GM23338 (cell line): Measurements from ENCODE around the gene UBXN10. TPM values are rescaled to one million over a fixed set of nuclear protein-coding genes. Genes with fewer than 3 reads are reported as not detected.

Experiments
- ATAC-seq: fragments of 200-7000 bp; cut with Tn5 transposase; 3 replicates; pipeline ENCODE4 v1.9.1; 2020
- DNase-seq: peaks from one replicate; pipeline ENCODE4 v3.0.0-alpha.2; 2015; ENCODE audit warnings: low spot score
- H2AFZ ChIP-seq: fragments of 200-600 bp; sonication (generic); 2 replicates; pipeline ENCODE4 v1.8.0; 2016; ENCODE audit warnings: antibody characterized with exemption, mild to moderate bottlenecking, moderate library complexity
- H3F3A ChIP-seq: fragments of 200-600 bp; sonication (generic); replicated peaks from 2 replicates; pipeline ENCODE4 v1.8.0; 2017; ENCODE audit warnings: antibody characterized with exemption, mixed run types, low read depth
- H3K27ac ChIP-seq: fragments of 200-600 bp; sonication (generic); 2 replicates; pipeline ENCODE4 v1.6.1; 2016; ENCODE audit warnings: low read depth
- H3K27me3 ChIP-seq: fragments of 200-600 bp; sonication (generic); 2 replicates; pipeline ENCODE4 v1.8.0; 2016; ENCODE audit warnings: mild to moderate bottlenecking, mixed run types, moderate library complexity; ENCODE audit not compliant: insufficient read depth
- H3K36me3 ChIP-seq: fragments of 200-600 bp; sonication (generic); 2 replicates; pipeline ENCODE4 v1.8.0; 2016; ENCODE audit warnings: mild to moderate bottlenecking; ENCODE audit not compliant: insufficient read depth
- H3K4me1 ChIP-seq: fragments of 200-600 bp; sonication (generic); 2 replicates; pipeline ENCODE4 v1.8.0; 2016; ENCODE audit warnings: mild to moderate bottlenecking, moderate library complexity; ENCODE audit not compliant: insufficient read depth
- H3K4me2 ChIP-seq: fragments of 200-600 bp; sonication (generic); 2 replicates; pipeline ENCODE4 v1.7.1; 2017; ENCODE audit warnings: mixed run types
- H3K4me3 ChIP-seq: fragments of 200-600 bp; sonication (generic); 2 replicates; pipeline ENCODE4 v1.6.1; 2016; ENCODE audit warnings: mixed run types
- H3K79me2 ChIP-seq: fragments of 200-600 bp; sonication (generic); replicated peaks from 2 replicates; pipeline ENCODE4 v1.8.0; 2017; ENCODE audit warnings: mild to moderate bottlenecking; ENCODE audit not compliant: insufficient read depth
- H3K9me2 ChIP-seq: fragments of 200-600 bp; sonication (generic); 2 replicates; pipeline ENCODE4 v1.8.0; 2017; ENCODE audit not compliant: insufficient read depth
- H4K20me1 ChIP-seq: fragments of 200-600 bp; sonication (generic); replicated peaks from 2 replicates; pipeline ENCODE4 v1.8.0; 2017; ENCODE audit warnings: mild to moderate bottlenecking; ENCODE audit not compliant: insufficient read depth
- H3K27ac Mint-ChIP-seq: 2 replicates; pipeline ENCODE4 v1.8.0; 2020; ENCODE audit warnings: inconsistent platforms, mild to moderate bottlenecking, moderate library complexity, mixed read lengths
- H3K27me3 Mint-ChIP-seq: 3 replicates; pipeline ENCODE4 v1.8.0; 2022; ENCODE audit warnings: low read depth, mild to moderate bottlenecking, moderate library complexity, mixed read lengths, inconsistent platforms; ENCODE audit not compliant: insufficient read depth, poor library complexity
- H3K36me3 Mint-ChIP-seq: 3 replicates; pipeline ENCODE4 v1.8.0; 2021; ENCODE audit warnings: low read depth, mild to moderate bottlenecking, inconsistent platforms, moderate library complexity, mixed read lengths
- H3K4me1 Mint-ChIP-seq: 3 replicates; pipeline ENCODE4 v1.8.0; 2020; ENCODE audit warnings: mild to moderate bottlenecking, inconsistent platforms, mixed read lengths
- H3K4me3 Mint-ChIP-seq: 3 replicates; pipeline ENCODE4 v1.8.0; 2021; ENCODE audit warnings: moderate library complexity, mild to moderate bottlenecking, inconsistent platforms, mixed read lengths
- H3K9me3 Mint-ChIP-seq: 3 replicates; pipeline ENCODE4 v1.8.0; 2020; ENCODE audit warnings: moderate library complexity, mild to moderate bottlenecking, inconsistent platforms, mixed read lengths
- CREB1 ChIP-seq: fragments of 250-450 bp; sonication (Bioruptor Pico); IDR thresholded peaks from 2 replicates; pipeline ENCODE4 v1.5.0; 2020; ENCODE audit warnings: low read depth, mild to moderate bottlenecking, moderate library complexity
- NANOG ChIP-seq: IDR thresholded peaks from 2 replicates; pipeline ENCODE4 v1.6.1; 2016; ENCODE audit warnings: antibody characterized with exemption, borderline replicate concordance
- POLR2AphosphoS5 ChIP-seq: IDR thresholded peaks from 2 replicates; pipeline ENCODE4 v1.6.1; 2016; ENCODE audit warnings: antibody characterized with exemption, low read depth
- STAT1 ChIP-seq: IDR thresholded peaks from one replicate; pipeline ENCODE4 v1.6.1; 2016; ENCODE audit warnings: antibody characterized with exemption; ENCODE audit not compliant: unreplicated experiment
- polyA plus RNA-seq: library from polyadenylated mRNA; unstranded; fragments of >200 nt; fragmentation: Nextera tagmentation; extraction: Ambion mirVana; gene quantifications from 2 replicates; pipeline ENCODE4 v1.2.1, GENCODE V29; 2016
- total RNA-seq: library from RNA; depleted of rRNA; stranded (reverse); fragments of >200 nt; shearing (Covaris generic); gene quantifications from 2 replicates; pipeline ENCODE4 v1.2.3, GENCODE V29; 2014
- TF ChIP-seq, protein P1 (sequence below): fragments of 250-450 bp; sonication (Bioruptor Pico); IDR thresholded peaks from 2 replicates; pipeline ENCODE4 v1.5.0; 2020; ENCODE audit warnings: mild to moderate bottlenecking, moderate library complexity
- TF ChIP-seq, protein P2 (sequence below): IDR thresholded peaks from one replicate; pipeline ENCODE4 v1.6.1; 2018; ENCODE audit warnings: antibody characterized with exemption; ENCODE audit not compliant: unreplicated experiment
- TF ChIP-seq, protein P3 (sequence below): IDR thresholded peaks from 2 replicates; pipeline ENCODE4 v1.6.1; 2016; ENCODE audit warnings: antibody characterized with exemption

UBXN10 gene
- total and polyA plus RNA-seq, 2 experiments from 2014 or later: 0.27 to 0.69 TPM

DNA sequence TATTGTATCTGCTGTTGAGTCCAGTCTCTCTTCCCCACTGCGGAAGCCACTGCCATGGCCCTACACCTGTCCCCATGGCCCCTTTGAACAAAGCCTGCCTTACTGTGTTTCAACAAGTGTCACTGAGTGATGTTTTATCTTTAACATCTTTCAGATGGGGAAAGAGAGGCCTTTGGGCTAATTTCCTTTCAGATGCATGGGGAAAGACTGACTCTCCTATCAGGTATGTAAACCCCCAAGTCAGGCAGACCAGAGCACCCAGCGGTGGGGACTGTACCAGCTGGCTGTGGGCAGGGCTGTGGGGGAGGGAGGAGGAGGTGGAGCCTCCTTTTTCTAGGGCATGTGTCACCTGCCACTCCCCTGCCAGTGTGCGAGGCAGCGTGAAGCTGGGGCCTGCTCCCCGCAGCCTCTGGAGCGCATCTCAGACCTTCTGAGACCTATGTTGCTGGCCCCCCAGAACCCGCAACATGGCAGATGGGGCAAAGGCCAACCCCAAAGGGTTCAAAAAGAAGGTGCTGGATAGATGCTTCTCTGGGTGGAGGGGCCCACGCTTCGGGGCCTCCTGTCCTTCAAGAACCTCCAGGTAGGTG lies 46.8 kb upstream of the UBXN10 start, which contains the start of gene PLA2G2F:
TSS of gene PLA2G2F (plus strand) at position 363 of the 590 bp plus-strand sequence. CDS start at position 468, 105 bp downstream.
- ATAC-seq (no peak), DNase-seq (no peak)
- Histone ChIP-seq H3K4me3 (no peak within 1 kb of the TSS), H3K27ac (no peak within 1 kb of the TSS), H3K4me1 (no peaks in the 10 kb centered on the region), H2AFZ (no peak within 1 kb of the TSS), H3K36me3 (no peaks in the 10 kb centered on the region), H3K27me3 (no peaks in the 10 kb centered on the region), H3K79me2 (no peaks in the 10 kb centered on the region), H3K9me2 (no peaks in the 10 kb centered on the region), H3K4me2 (no peak within 1 kb of the TSS), H4K20me1 (no peaks in the 10 kb centered on the region), H3F3A (no peaks in the 10 kb centered on the region)
- TF ChIP-seq, protein P1, sequence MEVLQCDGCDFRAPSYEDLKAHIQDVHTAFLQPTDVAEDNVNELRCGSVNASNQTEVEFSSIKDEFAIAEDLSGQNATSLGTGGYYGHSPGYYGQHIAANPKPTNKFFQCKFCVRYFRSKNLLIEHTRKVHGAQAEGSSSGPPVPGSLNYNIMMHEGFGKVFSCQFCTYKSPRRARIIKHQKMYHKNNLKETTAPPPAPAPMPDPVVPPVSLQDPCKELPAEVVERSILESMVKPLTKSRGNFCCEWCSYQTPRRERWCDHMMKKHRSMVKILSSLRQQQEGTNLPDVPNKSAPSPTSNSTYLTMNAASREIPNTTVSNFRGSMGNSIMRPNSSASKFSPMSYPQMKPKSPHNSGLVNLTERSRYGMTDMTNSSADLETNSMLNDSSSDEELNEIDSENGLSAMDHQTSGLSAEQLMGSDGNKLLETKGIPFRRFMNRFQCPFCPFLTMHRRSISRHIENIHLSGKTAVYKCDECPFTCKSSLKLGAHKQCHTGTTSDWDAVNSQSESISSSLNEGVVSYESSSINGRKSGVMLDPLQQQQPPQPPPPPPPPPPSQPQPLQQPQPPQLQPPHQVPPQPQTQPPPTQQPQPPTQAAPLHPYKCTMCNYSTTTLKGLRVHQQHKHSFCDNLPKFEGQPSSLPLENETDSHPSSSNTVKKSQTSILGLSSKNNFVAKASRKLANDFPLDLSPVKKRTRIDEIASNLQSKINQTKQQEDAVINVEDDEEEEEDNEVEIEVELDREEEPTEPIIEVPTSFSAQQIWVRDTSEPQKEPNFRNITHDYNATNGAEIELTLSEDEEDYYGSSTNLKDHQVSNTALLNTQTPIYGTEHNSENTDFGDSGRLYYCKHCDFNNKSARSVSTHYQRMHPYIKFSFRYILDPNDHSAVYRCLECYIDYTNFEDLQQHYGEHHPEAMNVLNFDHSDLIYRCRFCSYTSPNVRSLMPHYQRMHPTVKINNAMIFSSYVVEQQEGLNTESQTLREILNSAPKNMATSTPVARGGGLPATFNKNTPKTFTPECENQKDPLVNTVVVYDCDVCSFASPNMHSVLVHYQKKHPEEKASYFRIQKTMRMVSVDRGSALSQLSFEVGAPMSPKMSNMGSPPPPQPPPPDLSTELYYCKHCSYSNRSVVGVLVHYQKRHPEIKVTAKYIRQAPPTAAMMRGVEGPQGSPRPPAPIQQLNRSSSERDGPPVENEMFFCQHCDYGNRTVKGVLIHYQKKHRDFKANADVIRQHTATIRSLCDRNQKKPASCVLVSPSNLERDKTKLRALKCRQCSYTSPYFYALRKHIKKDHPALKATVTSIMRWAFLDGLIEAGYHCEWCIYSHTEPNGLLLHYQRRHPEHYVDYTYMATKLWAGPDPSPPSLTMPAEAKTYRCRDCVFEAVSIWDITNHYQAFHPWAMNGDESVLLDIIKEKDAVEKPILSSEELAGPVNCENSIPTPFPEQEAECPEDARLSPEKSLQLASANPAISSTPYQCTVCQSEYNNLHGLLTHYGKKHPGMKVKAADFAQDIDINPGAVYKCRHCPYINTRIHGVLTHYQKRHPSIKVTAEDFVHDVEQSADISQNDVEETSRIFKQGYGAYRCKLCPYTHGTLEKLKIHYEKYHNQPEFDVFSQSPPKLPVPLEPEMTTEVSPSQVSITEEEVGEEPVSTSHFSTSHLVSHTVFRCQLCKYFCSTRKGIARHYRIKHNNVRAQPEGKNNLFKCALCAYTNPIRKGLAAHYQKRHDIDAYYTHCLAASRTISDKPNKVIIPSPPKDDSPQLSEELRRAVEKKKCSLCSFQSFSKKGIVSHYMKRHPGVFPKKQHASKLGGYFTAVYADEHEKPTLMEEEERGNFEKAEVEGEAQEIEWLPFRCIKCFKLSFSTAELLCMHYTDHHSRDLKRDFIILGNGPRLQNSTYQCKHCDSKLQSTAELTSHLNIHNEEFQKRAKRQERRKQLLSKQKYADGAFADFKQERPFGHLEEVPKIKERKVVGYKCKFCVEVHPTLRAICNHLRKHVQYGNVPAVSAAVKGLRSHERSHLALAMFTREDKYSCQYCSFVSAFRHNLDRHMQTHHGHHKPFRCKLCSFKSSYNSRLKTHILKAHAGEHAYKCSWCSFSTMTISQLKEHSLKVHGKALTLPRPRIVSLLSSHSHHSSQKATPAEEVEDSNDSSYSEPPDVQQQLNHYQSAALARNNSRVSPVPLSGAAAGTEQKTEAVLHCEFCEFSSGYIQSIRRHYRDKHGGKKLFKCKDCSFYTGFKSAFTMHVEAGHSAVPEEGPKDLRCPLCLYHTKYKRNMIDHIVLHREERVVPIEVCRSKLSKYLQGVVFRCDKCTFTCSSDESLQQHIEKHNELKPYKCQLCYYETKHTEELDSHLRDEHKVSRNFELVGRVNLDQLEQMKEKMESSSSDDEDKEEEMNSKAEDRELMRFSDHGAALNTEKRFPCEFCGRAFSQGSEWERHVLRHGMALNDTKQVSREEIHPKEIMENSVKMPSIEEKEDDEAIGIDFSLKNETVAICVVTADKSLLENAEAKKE: no peak
- Mint-ChIP-seq H3K36me3 (peaks cover 4% of the 10 kb centered on the region; the same call in 1 of the 3 replicates), H3K27me3 (peaks cover 3% of the 10 kb centered on the region), H3K9me3 (peaks cover 7% of the 10 kb centered on the region; the same call in 2 of the 3 replicates), H3K4me1 (no peaks in the 10 kb centered on the region), H3K27ac (no peak within 1 kb of the TSS), H3K4me3 (no peak within 1 kb of the TSS)

DNA sequence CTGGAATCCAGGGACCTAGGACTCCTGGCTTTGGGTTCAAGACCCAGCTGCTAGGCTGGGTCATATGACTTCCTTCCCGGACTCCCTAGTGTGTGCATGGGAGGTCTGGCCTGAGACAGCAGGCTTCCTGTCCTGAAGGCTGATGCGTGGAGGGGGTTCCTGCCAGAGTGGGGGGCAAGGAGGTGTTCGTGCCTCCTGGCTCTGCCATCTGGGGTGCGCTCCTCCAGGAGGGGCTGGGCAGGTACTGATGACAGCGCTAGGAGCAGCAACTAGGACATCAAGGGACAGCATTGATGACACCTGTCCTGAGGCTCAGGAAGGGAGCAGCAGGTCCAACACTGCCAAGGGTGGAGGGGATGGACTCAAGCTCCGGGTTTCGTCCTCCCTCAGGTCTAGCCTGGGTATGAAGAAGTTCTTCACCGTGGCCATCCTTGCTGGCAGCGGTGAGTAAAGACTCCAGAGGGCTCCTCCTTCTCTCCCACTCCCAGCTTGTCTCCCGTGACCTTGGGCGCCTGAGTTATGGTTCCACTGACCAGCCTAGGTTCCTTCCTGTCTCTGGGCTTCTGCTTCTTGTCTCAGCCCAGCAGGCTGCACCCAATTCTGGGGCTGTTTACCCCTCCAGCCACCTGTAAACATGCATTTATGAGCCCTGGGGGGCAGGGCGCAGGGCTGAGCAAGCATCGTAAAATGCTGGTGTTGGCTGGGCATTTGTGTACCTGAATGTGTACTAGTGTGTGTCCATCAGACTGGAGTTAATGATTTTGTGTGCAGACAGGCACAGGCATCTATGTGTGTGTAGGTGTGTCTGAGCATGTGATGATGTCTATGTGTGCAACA lies 45.9 kb upstream of the UBXN10 start:
- Histone ChIP-seq H3K27ac (no peak overlapping the region), H3K79me2 (no peaks in the 10 kb centered on the region), H3K36me3 (no peaks in the 10 kb centered on the region), H3K9me2 (no peaks in the 10 kb centered on the region), H3K4me2 (no peak overlapping the region), H3K27me3 (no peaks in the 10 kb centered on the region), H3K4me3 (no peak overlapping the region), H2AFZ (no peak overlapping the region), H3F3A (no peaks in the 10 kb centered on the region), H4K20me1 (no peaks in the 10 kb centered on the region), H3K4me1 (no peaks in the 10 kb centered on the region)
- no peak for ATAC-seq
- Mint-ChIP-seq H3K9me3 (peaks cover 7% of the 10 kb centered on the region; the same call in 2 of the 3 replicates), H3K27ac (no peak overlapping the region), H3K4me1 (no peaks in the 10 kb centered on the region), H3K36me3 (peaks cover 4% of the 10 kb centered on the region; the same call in 1 of the 3 replicates), H3K4me3 (no peak overlapping the region), H3K27me3 (peaks cover 3% of the 10 kb centered on the region)
- no peak for DNase-seq
- TF ChIP-seq, protein P2, sequence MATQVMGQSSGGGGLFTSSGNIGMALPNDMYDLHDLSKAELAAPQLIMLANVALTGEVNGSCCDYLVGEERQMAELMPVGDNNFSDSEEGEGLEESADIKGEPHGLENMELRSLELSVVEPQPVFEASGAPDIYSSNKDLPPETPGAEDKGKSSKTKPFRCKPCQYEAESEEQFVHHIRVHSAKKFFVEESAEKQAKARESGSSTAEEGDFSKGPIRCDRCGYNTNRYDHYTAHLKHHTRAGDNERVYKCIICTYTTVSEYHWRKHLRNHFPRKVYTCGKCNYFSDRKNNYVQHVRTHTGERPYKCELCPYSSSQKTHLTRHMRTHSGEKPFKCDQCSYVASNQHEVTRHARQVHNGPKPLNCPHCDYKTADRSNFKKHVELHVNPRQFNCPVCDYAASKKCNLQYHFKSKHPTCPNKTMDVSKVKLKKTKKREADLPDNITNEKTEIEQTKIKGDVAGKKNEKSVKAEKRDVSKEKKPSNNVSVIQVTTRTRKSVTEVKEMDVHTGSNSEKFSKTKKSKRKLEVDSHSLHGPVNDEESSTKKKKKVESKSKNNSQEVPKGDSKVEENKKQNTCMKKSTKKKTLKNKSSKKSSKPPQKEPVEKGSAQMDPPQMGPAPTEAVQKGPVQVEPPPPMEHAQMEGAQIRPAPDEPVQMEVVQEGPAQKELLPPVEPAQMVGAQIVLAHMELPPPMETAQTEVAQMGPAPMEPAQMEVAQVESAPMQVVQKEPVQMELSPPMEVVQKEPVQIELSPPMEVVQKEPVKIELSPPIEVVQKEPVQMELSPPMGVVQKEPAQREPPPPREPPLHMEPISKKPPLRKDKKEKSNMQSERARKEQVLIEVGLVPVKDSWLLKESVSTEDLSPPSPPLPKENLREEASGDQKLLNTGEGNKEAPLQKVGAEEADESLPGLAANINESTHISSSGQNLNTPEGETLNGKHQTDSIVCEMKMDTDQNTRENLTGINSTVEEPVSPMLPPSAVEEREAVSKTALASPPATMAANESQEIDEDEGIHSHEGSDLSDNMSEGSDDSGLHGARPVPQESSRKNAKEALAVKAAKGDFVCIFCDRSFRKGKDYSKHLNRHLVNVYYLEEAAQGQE: no peak
- TF ChIP-seq CREB1 (no peak), POLR2AphosphoS5 (no peak), STAT1 (no peak), NANOG (no peak)
- TF ChIP-seq, protein P3, sequence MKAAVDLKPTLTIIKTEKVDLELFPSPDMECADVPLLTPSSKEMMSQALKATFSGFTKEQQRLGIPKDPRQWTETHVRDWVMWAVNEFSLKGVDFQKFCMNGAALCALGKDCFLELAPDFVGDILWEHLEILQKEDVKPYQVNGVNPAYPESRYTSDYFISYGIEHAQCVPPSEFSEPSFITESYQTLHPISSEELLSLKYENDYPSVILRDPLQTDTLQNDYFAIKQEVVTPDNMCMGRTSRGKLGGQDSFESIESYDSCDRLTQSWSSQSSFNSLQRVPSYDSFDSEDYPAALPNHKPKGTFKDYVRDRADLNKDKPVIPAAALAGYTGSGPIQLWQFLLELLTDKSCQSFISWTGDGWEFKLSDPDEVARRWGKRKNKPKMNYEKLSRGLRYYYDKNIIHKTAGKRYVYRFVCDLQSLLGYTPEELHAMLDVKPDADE: no peak
